NB4 (cell line): ENCODE results near the gene DTX3L.

Experiments used
- DNase-seq: peaks from one replicate; pipeline ENCODE4 v3.0.0; 2010; ENCODE audit warnings: low read depth
- H3K4me3 ChIP-seq: one replicate; pipeline ENCODE4 v1.5.1; 2011; ENCODE audit warnings: mild to moderate bottlenecking, low read depth, low read length, moderate library complexity
- CTCF ChIP-seq: IDR thresholded peaks from one replicate; pipeline ENCODE4 v1.5.1; 2012; ENCODE audit warnings: low read depth, low read length
- MAX ChIP-seq: IDR thresholded peaks from 2 replicates; pipeline ENCODE4 v1.6.1; 2011; ENCODE audit warnings: low read depth, low read length
- MYC ChIP-seq: IDR thresholded peaks from 2 replicates; pipeline ENCODE4 v1.6.1; 2011; ENCODE audit warnings: low read depth, low read length
- POLR2A ChIP-seq: IDR thresholded peaks from 2 replicates; pipeline ENCODE4 v1.6.1; 2011; ENCODE audit warnings: mild to moderate bottlenecking; ENCODE audit not compliant: insufficient read length; ENCODE audit errors: extremely low read depth

DTX3L gene

GRCh38 chr3:122598151-122598550 lies 34.0 kb downstream of the DTX3L start:
- TF ChIP-seq POLR2A (no peak), MYC (no peak), CTCF (no peak), MAX (no peak)
- no peak overlapping the region for H3K4me3 ChIP-seq
- DNase-seq = no peak

GRCh38 chr3:122598556-122598955 lies 34.4 kb downstream of the DTX3L start:
- DNase-seq = no peak
- no peak for TF ChIP-seq CTCF
- TF ChIP-seq MYC = no peak
- no peak for TF ChIP-seq MAX
- TF ChIP-seq POLR2A = no peak
- no peak overlapping the region for H3K4me3 ChIP-seq

GRCh38 chr3:122602011-122602710 lies 38.0 kb downstream of the DTX3L start:
- DNase-seq = no peak
- H3K4me3 ChIP-seq = no peak overlapping the region
- TF ChIP-seq MAX = no peak
- no peak for TF ChIP-seq CTCF
- no peak for TF ChIP-seq MYC
- no peak for TF ChIP-seq POLR2A

- TF ChIP-seq MYC = no peak
- TF ChIP-seq POLR2A = no peak
- TF ChIP-seq MAX = no peak
- no peak for TF ChIP-seq CTCF
- DNase-seq = no peak
- no peak overlapping the region for H3K4me3 ChIP-seq
These were observed 38.9 kb downstream of the DTX3L start for GRCh38 chr3:122603056-122603455.

GRCh38 chr3:122606330-122606729 lies 42.2 kb downstream of the DTX3L start:
- TF ChIP-seq POLR2A (no peak), CTCF (no peak), MYC (no peak), MAX (no peak)

More at GRCh38 chr3:122606330-122606729, 42.2 kb downstream of the DTX3L start:
- no peak for DNase-seq
- H3K4me3 ChIP-seq = no peak overlapping the region
